ENCODE data around the gene MBNL1.

Gene MBNL1

GRCh38 chr3:152318512-152318911, 49.8 kb downstream of the MBNL1 start:
- no peak for DNase-seq (ENCODE audit: insufficient read length, low spot score)
- no peak for TF ChIP-seq CTCF (IDR thresholded peaks at IDR 0.05; ENCODE audit: insufficient read depth, missing control alignments)
- FAIRE-seq, result no peak

GRCh38 chr3:152319256-152319655, 50.5 kb downstream of the MBNL1 start:
- DNase-seq (ENCODE audit: insufficient read length, low spot score), result no peak
- no peak for FAIRE-seq
- no peak for TF ChIP-seq CTCF (IDR thresholded peaks at IDR 0.05; ENCODE audit: insufficient read depth, missing control alignments)

DNA sequence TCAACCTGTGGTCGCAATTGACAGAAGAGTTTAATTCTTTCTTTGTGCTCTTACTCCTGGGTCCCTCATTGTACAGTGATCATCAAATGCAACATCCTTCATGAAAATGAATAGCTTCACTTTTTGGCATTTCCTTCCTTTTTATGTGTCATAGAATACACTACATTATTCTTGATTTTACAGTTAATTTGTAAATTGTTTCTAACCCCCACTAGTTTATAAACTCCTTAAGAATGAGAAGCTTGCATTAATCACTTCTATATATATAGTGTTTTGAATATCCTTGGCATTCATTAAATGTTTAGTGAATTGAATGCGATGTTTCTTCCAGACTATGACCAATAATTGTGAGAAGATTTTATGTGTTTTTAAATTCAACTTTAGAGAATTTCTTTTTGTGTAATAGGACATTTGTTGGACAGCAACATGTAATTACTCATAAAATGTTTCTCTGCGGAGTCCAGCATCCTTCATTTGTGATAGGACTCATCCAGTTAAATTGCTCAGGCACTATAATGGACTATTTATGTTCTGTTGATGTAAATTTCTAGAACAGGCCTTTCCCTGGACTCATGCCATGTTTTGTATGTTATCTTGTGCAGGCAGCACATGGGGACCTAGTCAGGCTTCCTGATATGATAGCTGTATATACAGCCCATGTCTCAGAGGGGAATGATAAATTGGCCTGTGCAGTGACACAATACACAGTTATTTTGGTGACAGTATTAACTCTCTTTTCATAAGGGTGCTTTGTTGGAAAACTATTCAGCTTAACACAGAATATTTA, 51.3 kb downstream of the MBNL1 start:
- FAIRE-seq (no peak), DNase-seq (ENCODE audit: insufficient read length, low spot score) (no peak)
- no peak for TF ChIP-seq CTCF (IDR thresholded peaks at IDR 0.05; ENCODE audit: insufficient read depth, missing control alignments)

DNA sequence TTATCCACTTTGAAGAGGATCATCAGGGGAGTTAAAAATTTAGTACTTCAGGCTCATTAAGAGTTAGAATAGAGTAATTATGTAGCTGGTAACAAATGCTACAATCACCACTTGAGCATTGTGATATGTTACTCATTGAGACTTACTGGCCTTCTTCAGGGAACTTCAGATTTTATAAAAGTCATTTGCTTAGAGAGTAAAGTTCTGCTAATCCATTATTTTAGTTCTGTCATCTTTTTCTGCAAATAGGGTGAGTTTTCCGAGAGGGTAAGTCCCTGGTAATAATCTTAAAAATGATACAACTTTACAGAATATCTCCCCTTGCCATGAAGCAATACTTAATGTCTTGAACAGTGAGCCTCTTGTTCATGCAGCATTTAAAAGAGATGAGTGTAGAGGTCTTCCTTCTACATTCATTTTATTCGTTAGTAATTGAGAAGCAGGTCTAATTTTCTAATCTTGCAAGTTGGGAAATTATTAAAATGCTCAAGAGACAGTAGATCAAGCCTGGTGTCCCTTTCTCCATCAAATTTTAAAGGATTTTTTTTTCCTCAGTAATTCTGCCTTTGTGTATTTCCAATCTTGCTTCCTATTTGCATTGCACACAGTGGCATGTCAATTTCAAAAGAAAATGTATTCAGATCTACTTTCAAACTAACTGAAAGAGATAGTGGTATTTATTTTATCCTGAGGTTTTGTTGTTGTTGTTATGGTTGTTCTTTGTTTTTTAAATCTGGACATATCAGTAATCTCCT, 52.6 kb downstream of the MBNL1 start:
- no peak for DNase-seq (ENCODE audit: insufficient read length, low spot score)
- no peak for FAIRE-seq
- no peak for TF ChIP-seq CTCF (IDR thresholded peaks at IDR 0.05; ENCODE audit: insufficient read depth, missing control alignments)

DNA sequence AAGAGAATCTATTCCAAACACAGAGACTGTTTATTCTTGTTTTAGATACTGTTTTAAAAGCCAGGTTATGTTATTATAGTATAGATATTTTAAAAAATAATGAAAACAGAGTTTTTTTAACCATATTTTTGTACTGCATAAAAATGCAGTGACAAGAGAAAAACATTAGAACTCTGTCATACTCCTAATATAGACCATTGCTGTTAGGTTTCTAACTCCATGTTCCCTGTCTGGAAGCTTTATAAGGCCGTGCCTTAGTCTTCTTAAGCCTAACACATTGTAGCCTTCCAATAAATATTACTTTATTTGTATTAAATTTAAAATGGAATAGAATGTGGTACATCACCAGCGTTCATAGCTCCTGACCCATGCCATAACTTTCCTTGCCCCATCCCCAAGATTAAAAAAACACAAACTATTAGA, 53.2 kb downstream of the MBNL1 start:
- no peak for DNase-seq (ENCODE audit: insufficient read length, low spot score)
- no peak for TF ChIP-seq CTCF (IDR thresholded peaks at IDR 0.05; ENCODE audit: insufficient read depth, missing control alignments)

GRCh38 chr3:152322756-152323155, 54.0 kb downstream of the MBNL1 start:
- TF ChIP-seq CTCF (IDR thresholded peaks at IDR 0.05; ENCODE audit: insufficient read depth, missing control alignments), result no peak
- DNase-seq (ENCODE audit: insufficient read length, low spot score) (no peak), FAIRE-seq (no peak)

More for the DNA sequence above, 53.2 kb downstream of the MBNL1 start:
- FAIRE-seq, result no peak

DNA sequence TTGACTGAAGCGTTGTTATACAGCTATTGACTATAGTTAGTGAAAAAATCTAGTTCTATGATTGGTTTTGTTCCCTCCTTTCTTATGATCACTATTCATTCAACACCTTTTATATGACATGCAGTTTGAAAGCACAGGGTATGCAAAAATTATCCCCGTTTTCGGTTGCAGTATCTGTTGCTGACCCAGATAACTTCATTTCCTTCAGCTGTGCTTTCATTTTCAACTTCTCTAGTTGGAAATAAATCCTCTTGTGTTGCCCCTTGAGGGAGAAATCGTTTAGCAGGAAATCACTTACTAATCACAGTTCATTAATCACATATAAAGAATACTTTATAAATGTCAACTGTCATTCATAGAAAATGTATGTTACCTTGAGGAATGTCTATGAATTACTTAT, 55.1 kb downstream of the MBNL1 start:
- TF ChIP-seq CTCF (IDR thresholded peaks at IDR 0.05; ENCODE audit: insufficient read depth, missing control alignments), result no peak

More for the DNA sequence above, 55.1 kb downstream of the MBNL1 start:
- FAIRE-seq (no peak), DNase-seq (ENCODE audit: insufficient read length, low spot score) (no peak)
